ENCODE measurements around the gene CLSTN1. TPM values are rescaled to one million over a fixed set of nuclear protein-coding genes. Genes with fewer than 3 reads are reported as not detected.

Gene CLSTN1
- total and polyA plus RNA-seq, 11 donors, result 37.6 to 79.4 (median 61.2) TPM

DNA sequence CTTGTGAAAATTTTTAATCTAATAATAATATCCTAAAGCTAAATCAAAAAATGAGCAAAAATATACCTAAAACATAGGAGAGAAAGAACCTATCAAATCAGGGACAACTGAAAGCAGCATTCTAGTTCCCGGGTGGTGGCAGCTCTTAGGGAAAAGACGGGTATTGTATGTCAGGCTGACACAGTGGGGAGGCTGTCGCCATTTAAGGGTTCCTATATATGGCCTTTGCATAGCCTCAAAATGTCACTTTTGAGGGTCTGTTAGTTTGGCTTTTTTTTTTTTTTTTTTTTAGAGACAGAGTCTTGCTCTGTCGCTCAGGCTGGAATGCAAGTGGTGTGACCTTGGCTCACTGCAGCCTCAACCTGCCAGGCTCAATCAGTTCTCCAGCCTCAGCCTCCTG is 6.0 kb downstream of the CLSTN1 start:
- H3K36me3 ChIP-seq, result no peaks in the 10 kb centered on the region
- no peak for DNase-seq
- ATAC-seq, result no peak
- no peak overlapping the region for H3K27ac ChIP-seq
- no peaks in the 10 kb centered on the region for H3K27me3 ChIP-seq
- peaks cover 5 to 28% (median 15%) of the 10 kb centered on the region in 12 donors for H3K4me1 ChIP-seq
- whole genome bisulfite sequencing, 4 donors, result 82 to 96% (median 94%) methylated on average over 4 of the region's 4 CpGs
- no peak overlapping the region for H3K4me3 ChIP-seq
- TF ChIP-seq, protein P1, sequence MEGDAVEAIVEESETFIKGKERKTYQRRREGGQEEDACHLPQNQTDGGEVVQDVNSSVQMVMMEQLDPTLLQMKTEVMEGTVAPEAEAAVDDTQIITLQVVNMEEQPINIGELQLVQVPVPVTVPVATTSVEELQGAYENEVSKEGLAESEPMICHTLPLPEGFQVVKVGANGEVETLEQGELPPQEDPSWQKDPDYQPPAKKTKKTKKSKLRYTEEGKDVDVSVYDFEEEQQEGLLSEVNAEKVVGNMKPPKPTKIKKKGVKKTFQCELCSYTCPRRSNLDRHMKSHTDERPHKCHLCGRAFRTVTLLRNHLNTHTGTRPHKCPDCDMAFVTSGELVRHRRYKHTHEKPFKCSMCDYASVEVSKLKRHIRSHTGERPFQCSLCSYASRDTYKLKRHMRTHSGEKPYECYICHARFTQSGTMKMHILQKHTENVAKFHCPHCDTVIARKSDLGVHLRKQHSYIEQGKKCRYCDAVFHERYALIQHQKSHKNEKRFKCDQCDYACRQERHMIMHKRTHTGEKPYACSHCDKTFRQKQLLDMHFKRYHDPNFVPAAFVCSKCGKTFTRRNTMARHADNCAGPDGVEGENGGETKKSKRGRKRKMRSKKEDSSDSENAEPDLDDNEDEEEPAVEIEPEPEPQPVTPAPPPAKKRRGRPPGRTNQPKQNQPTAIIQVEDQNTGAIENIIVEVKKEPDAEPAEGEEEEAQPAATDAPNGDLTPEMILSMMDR (IDR thresholded peaks at IDR 0.05), result no peak
- no peak for TF ChIP-seq POLR2A (IDR thresholded peaks at IDR 0.05)
- intact Hi-C loops (cut with DNase I), result no loop called here
- no peaks in the 10 kb centered on the region for H3K9me3 ChIP-seq

DNA sequence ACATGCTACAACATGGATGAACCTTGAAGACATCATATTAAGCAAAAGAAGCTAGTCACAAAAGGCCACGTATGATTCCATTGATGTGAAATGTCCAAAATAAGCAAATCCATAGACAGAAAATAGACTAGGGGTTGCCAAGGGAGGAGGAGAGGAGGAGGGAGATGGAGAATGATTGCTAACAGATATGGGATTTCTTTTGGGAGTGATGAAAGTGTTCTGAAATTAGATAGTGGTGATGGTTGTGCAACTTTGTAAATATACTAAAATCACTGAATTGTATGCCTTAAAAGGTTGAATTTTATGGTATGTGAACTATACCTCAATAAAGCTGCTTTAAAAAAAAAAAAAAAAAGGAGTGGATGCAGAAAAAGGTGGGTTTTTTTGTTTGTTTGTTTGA is 7.6 kb downstream of the CLSTN1 start:
- H3K4me1 ChIP-seq, result peaks cover 0 to 27% (median 12%) of the 10 kb centered on the region in 12 donors
- TF ChIP-seq, protein P1 (IDR thresholded peaks at IDR 0.05), result no peak
- TF ChIP-seq POLR2A (IDR thresholded peaks at IDR 0.05), result no peak
- no peaks in the 10 kb centered on the region for H3K36me3 ChIP-seq
- H3K27ac ChIP-seq, result no peak overlapping the region
- H3K9me3 ChIP-seq, result no peaks in the 10 kb centered on the region
- WGBS, 4 donors, result 53 to 72% (median 60%) methylated on average over 1 of the region's 1 CpG
- H3K4me3 ChIP-seq, result no peak overlapping the region
- ATAC-seq (no peak), DNase-seq (no peak)
- intact Hi-C loops (cut with DNase I), result no loop called here
- H3K27me3 ChIP-seq, result no peaks in the 10 kb centered on the region

- Histone ChIP-seq H3K36me3 (no peaks in the 10 kb centered on the region), H3K4me1 (peaks cover 0 to 33% (median 15%) of the 10 kb centered on the region in 12 donors), H3K4me3 (no peak overlapping the region), H3K27ac (no peak overlapping the region), H3K9me3 (no peaks in the 10 kb centered on the region), H3K27me3 (no peaks in the 10 kb centered on the region)
- ATAC-seq (no peak), DNase-seq (no peak)
- TF ChIP-seq, protein P1 (IDR thresholded peaks at IDR 0.05), result no peak
- TF ChIP-seq POLR2A (IDR thresholded peaks at IDR 0.05), result no peak
- WGBS, 4 donors, result 72 to 89% (median 82%) methylated on average over 2 of the region's 2 CpGs
- intact Hi-C loops (cut with DNase I), result no loop called here
These were observed 8.6 kb downstream of the CLSTN1 start for GRCh38 chr1:9815150-9815549.

DNA sequence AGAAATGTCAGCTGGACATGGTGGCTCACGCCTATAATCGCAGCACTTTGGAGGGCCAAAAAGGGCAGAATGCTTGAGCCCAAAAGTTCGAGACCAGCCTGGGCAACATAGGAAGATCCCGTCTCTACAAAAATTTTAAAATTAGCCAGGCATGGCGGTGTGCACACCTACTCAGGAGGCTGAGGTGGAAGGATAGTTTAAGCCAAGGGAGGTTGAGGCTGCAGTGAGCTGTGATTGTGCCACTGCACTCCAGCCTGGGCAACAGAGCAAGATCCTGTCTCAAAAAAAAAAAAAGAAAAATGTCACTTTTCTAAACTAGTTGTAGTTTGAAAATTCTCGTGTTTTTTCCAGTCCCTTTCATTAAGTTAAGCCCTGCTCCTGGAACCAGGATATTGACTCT is 9.1 kb downstream of the CLSTN1 start:
- WGBS, 4 donors, result 88 to 93% (median 91%) methylated on average over 6 of the region's 6 CpGs
- Histone ChIP-seq H3K36me3 (no peaks in the 10 kb centered on the region), H3K27ac (no peak overlapping the region), H3K9me3 (no peaks in the 10 kb centered on the region), H3K4me3 (no peak overlapping the region), H3K4me1 (peaks cover 0 to 34% (median 16%) of the 10 kb centered on the region in 12 donors), H3K27me3 (no peaks in the 10 kb centered on the region)
- DNase-seq (no peak), ATAC-seq (no peak)
- intact Hi-C loops (cut with DNase I), result no loop called here
- TF ChIP-seq POLR2A (IDR thresholded peaks at IDR 0.05), result no peak
- TF ChIP-seq, protein P1 (IDR thresholded peaks at IDR 0.05), result no peak
